Keratinocyte (primary cell): ENCODE results near the gene FBXL22. TPM values are rescaled to one million over a fixed set of nuclear protein-coding genes. Genes with fewer than 3 reads are reported as not detected.

ENCODE experiments used
- DNase-seq: peaks from one replicate; pipeline ENCODE4 v3.0.0-alpha.2; 2011; ENCODE audit warnings: low read depth, missing footprints, low spot score
- FAIRE-seq: peaks from 2 replicates; lab custom pipeline; 2011; peaks lifted over from hg19 to GRCh38; lab: Jason Lieb, UNC
- H2AFZ ChIP-seq: 2 replicates; pipeline ENCODE4 v1.6.0; 2012; ENCODE audit warnings: low read length, control low read depth, inconsistent platforms; ENCODE audit not compliant: control insufficient read depth
- H3K27ac ChIP-seq: 2 replicates; pipeline ENCODE4 v1.5.1; 2011; ENCODE audit warnings: low read length; ENCODE audit not compliant: control insufficient read depth, insufficient read depth
- H3K27me3 ChIP-seq: 3 replicates; pipeline ENCODE4 v1.6.0; 2011; ENCODE audit warnings: low read length; ENCODE audit not compliant: control insufficient read depth, insufficient read depth; ENCODE audit errors: extremely low read depth
- H3K36me3 ChIP-seq, 2 experiments: 2 replicates in 1 of 2; 3 replicates in 1 of 2; pipeline ENCODE4 v1.5.1; 2011; ENCODE audit warnings: low read length in 2 of 2, mild to moderate bottlenecking in 1 of 2; ENCODE audit not compliant: control insufficient read depth in 2 of 2, insufficient read depth in 2 of 2; ENCODE audit errors: extremely low read depth in 1 of 2
- H3K4me1 ChIP-seq: 3 replicates; pipeline ENCODE4 v1.5.1; 2011; ENCODE audit warnings: low read length; ENCODE audit not compliant: control insufficient read depth, insufficient read depth; ENCODE audit errors: extremely low read depth
- H3K4me2 ChIP-seq: 3 replicates; pipeline ENCODE4 v1.6.0; 2011; ENCODE audit warnings: low read depth, low read length; ENCODE audit not compliant: control insufficient read depth, insufficient read depth; ENCODE audit errors: extremely low read depth
- H3K4me3 ChIP-seq, 3 experiments: fragments of 200-600 bp in 1 of 3; sonication (generic) in 1 of 3; 2 replicates in 2 of 3; 3 replicates in 1 of 3; pipeline ENCODE4 v1.5.1; 2011 to 2016; ENCODE audit warnings: low read length in 3 of 3, mild to moderate bottlenecking in 3 of 3, control low read depth in 2 of 3, inconsistent platforms in 1 of 3, low read depth in 1 of 3, mixed read lengths in 1 of 3, mixed run types in 1 of 3, moderate library complexity in 1 of 3; ENCODE audit not compliant: control insufficient read depth in 2 of 3, insufficient read depth in 2 of 3; ENCODE audit errors: extremely low read depth in 1 of 3
- H3K79me2 ChIP-seq: 2 replicates; pipeline ENCODE4 v1.6.0; 2012; ENCODE audit warnings: low read length; ENCODE audit not compliant: control insufficient read depth, insufficient read depth
- H3K9ac ChIP-seq: 3 replicates; pipeline ENCODE4 v1.6.0; 2011; ENCODE audit warnings: low read length; ENCODE audit not compliant: control insufficient read depth, insufficient read depth; ENCODE audit errors: extremely low read depth
- H3K9me1 ChIP-seq: 3 replicates; pipeline ENCODE4 v1.6.0; 2011; ENCODE audit warnings: low read length; ENCODE audit not compliant: control insufficient read depth, insufficient read depth; ENCODE audit errors: extremely low read depth
- H3K9me3 ChIP-seq: 2 replicates; pipeline ENCODE4 v1.5.1; 2012; ENCODE audit warnings: low read depth, low read length; ENCODE audit not compliant: control insufficient read depth
- H4K20me1 ChIP-seq: 3 replicates; pipeline ENCODE4 v1.6.0; 2011; ENCODE audit warnings: low read length; ENCODE audit not compliant: control insufficient read depth, insufficient read depth; ENCODE audit errors: extremely low read depth
- CTCF ChIP-seq, 3 experiments: IDR thresholded peaks in 1 of 3; conservative IDR thresholded peaks in 1 of 3; optimal IDR thresholded peaks in 1 of 3; 2 replicates in 2 of 3; 3 replicates in 1 of 3; pipeline versions ENCODE3 to v1.5.1; 2011; ENCODE audit warnings: low read length in 3 of 3, mild to moderate bottlenecking in 3 of 3, moderate library complexity in 2 of 3, control low read depth in 1 of 3, inconsistent platforms in 1 of 3; ENCODE audit not compliant: insufficient read depth in 2 of 3; ENCODE audit errors: extremely low read depth in 1 of 3
- EZH2 ChIP-seq: IDR thresholded peaks from one replicate; pipeline ENCODE4 v1.6.1; 2012; ENCODE audit warnings: inconsistent platforms, mild to moderate bottlenecking, low read length, moderate library complexity
- dilution Hi-C: fragments of 300-500 bp; cut with MboI; formaldehyde crosslinking; loops from one replicate; pipeline ENCODE4 v1.7.0; 2020; ENCODE audit warnings: low sequenced_read_pairs; ENCODE audit not compliant: extremely low pct_ligation_motif_present
- polyA plus RNA-seq, 5 experiments: library from polyadenylated mRNA; depleted of rRNA in 3 of 5; stranded (reverse) in 3 of 5; stranded (forward) in 1 of 5; unstranded in 1 of 5; fragments of >200 nt; gene quantifications; 1 replicate in 1 of 5; 2 replicates in 3 of 5; 3 replicates in 1 of 5; pipeline versions ENCODE4 v1.2.1 to v1.2.3, GENCODE V29; 2011 to 2012; ENCODE audit warnings: missing spikeins in 2 of 5, low read depth in 1 of 5, low replicate concordance in 1 of 5

Gene FBXL22
- polyA plus RNA-seq, 1 donor (not counting 4 experiments of a cell fraction or from before 2014, with no cell fraction given) = 0.04 TPM

GRCh38 chr15:63633312-63633711 is 36.1 kb downstream of the FBXL22 start:
- dilution Hi-C loops = no loop called here
- FAIRE-seq (no peak), DNase-seq (no peak)
- no peak overlapping the region for H3K9ac ChIP-seq
- no peaks in the 10 kb centered on the region for H4K20me1 ChIP-seq
- H3K4me3 ChIP-seq = no peak overlapping the region
- H2AFZ ChIP-seq = no peak overlapping the region
- TF ChIP-seq EZH2 (no peak), CTCF (optimal IDR thresholded peaks at IDR 0.05 in 1 of 3, IDR thresholded peaks at IDR 0.05 in 1 of 3, conservative IDR thresholded peaks at IDR 0.05 in 1 of 3; ENCODE audit: extremely low read depth in 1 of 3, insufficient read depth in 2 of 3, low read length in 3 of 3) (no peak)
- H3K36me3 ChIP-seq = peaks cover 12 to 18% of the 10 kb centered on the region in 2 experiments
- no peak overlapping the region for H3K27ac ChIP-seq
- H3K79me2 ChIP-seq = no peaks in the 10 kb centered on the region
- no peaks in the 10 kb centered on the region for H3K9me3 ChIP-seq
- no peaks in the 10 kb centered on the region for H3K4me1 ChIP-seq
- H3K9me1 ChIP-seq = no peaks in the 10 kb centered on the region
- no peak overlapping the region for H3K4me2 ChIP-seq
- no peaks in the 10 kb centered on the region for H3K27me3 ChIP-seq

- FAIRE-seq = no peak
- peaks cover 15 to 18% of the 10 kb centered on the region in 2 experiments for H3K36me3 ChIP-seq
Observed at GRCh38 chr15:63634154-63634553, 37.0 kb downstream of the FBXL22 start.

More at GRCh38 chr15:63634154-63634553, 37.0 kb downstream of the FBXL22 start:
- Histone ChIP-seq H3K9ac (no peak overlapping the region), H2AFZ (no peak overlapping the region), H3K27ac (no peak overlapping the region), H3K79me2 (no peaks in the 10 kb centered on the region), H3K9me3 (no peaks in the 10 kb centered on the region), H3K4me1 (no peaks in the 10 kb centered on the region), H3K4me2 (no peak overlapping the region), H3K27me3 (no peaks in the 10 kb centered on the region), H3K4me3 (no peak overlapping the region), H4K20me1 (no peaks in the 10 kb centered on the region), H3K9me1 (no peaks in the 10 kb centered on the region)
- dilution Hi-C loops = no loop called here
- DNase-seq = no peak
- TF ChIP-seq CTCF (optimal IDR thresholded peaks at IDR 0.05 in 1 of 3, IDR thresholded peaks at IDR 0.05 in 1 of 3, conservative IDR thresholded peaks at IDR 0.05 in 1 of 3; ENCODE audit: extremely low read depth in 1 of 3, insufficient read depth in 2 of 3, low read length in 3 of 3) (no peak), EZH2 (no peak)
